Neural progenitor cell (in vitro differentiated cells): ENCODE measurements around the gene C21orf91. TPM values are rescaled to one million over a fixed set of nuclear protein-coding genes. Genes with fewer than 3 reads are reported as not detected.

ENCODE experiments used
- DNase-seq: peaks from one replicate; pipeline ENCODE4 v3.0.0-alpha.2; 2016; ENCODE audit warnings: low spot score
- H2AFZ ChIP-seq: fragments of 200-600 bp; sonication (generic); replicated peaks from 2 replicates; pipeline ENCODE4 v1.6.1; 2016; ENCODE audit warnings: antibody characterized with exemption
- H3F3A ChIP-seq: fragments of 200-600 bp; sonication (generic); 2 replicates; pipeline ENCODE4 v1.6.1; 2016; ENCODE audit warnings: antibody characterized with exemption, low read depth
- H3K27ac ChIP-seq: fragments of 200-600 bp; sonication (generic); 2 replicates; pipeline ENCODE4 v1.5.1; 2016; ENCODE audit warnings: mild to moderate bottlenecking
- H3K27me3 ChIP-seq: fragments of 200-600 bp; sonication (generic); 2 replicates; pipeline ENCODE4 v1.6.1; 2016; ENCODE audit warnings: mild to moderate bottlenecking, moderate library complexity
- H3K36me3 ChIP-seq: fragments of 200-600 bp; sonication (generic); 2 replicates; pipeline ENCODE4 v1.5.1; 2016
- H3K4me1 ChIP-seq: fragments of 200-600 bp; sonication (generic); 2 replicates; pipeline ENCODE4 v1.6.1; 2016; ENCODE audit warnings: mixed run types
- H3K4me2 ChIP-seq: fragments of 200-600 bp; sonication (generic); 2 replicates; pipeline ENCODE4 v1.6.1; 2016
- H3K4me3 ChIP-seq: fragments of 200-600 bp; sonication (generic); 2 replicates; pipeline ENCODE4 v1.5.1; 2016
- H3K79me2 ChIP-seq: fragments of 200-600 bp; sonication (generic); 2 replicates; pipeline ENCODE4 v1.6.1; 2016; ENCODE audit warnings: low read depth
- H3K9ac ChIP-seq: fragments of 200-600 bp; sonication (generic); 2 replicates; pipeline ENCODE4 v1.6.1; 2016
- H3K9me3 ChIP-seq: fragments of 200-600 bp; sonication (generic); 2 replicates; pipeline ENCODE4 v1.5.1; 2016; ENCODE audit warnings: low read depth
- H4K20me1 ChIP-seq: fragments of 200-600 bp; sonication (generic); 2 replicates; pipeline ENCODE4 v1.6.1; 2016; ENCODE audit warnings: low read depth
- H3K27ac Mint-ChIP-seq: 3 replicates; pipeline ENCODE4 v1.8.0; 2021; ENCODE audit warnings: mixed read lengths
- H3K27me3 Mint-ChIP-seq: 2 replicates; pipeline ENCODE4 v1.8.0; 2022; ENCODE audit warnings: low read depth, mild to moderate bottlenecking, inconsistent platforms, moderate library complexity, mixed read lengths; ENCODE audit not compliant: insufficient read depth
- H3K36me3 Mint-ChIP-seq: 3 replicates; pipeline ENCODE4 v1.8.0; 2021; ENCODE audit warnings: mixed read lengths
- H3K4me1 Mint-ChIP-seq: 3 replicates; pipeline ENCODE4 v1.8.0; 2021; ENCODE audit warnings: mixed read lengths
- H3K4me3 Mint-ChIP-seq: 3 replicates; pipeline ENCODE4 v1.8.0; 2021; ENCODE audit warnings: mild to moderate bottlenecking, moderate library complexity, mixed read lengths
- H3K9me3 Mint-ChIP-seq: 3 replicates; pipeline ENCODE4 v1.8.0; 2020; ENCODE audit warnings: mixed read lengths
- CTCF ChIP-seq: fragments of 200-600 bp; sonication (generic); IDR thresholded peaks from 2 replicates; pipeline ENCODE4 v1.5.1; 2017; ENCODE audit warnings: antibody characterized with exemption, mild to moderate bottlenecking
- EZH2 ChIP-seq: fragments of 200-600 bp; sonication (generic); IDR thresholded peaks from 2 replicates; pipeline ENCODE4 v1.6.1; 2017; ENCODE audit warnings: antibody characterized with exemption, mild to moderate bottlenecking, moderate library complexity
- EZH2phosphoT487 ChIP-seq: fragments of 200-600 bp; sonication (generic); IDR thresholded peaks from 2 replicates; pipeline ENCODE4 v1.6.1; 2017; ENCODE audit warnings: antibody characterized with exemption
- total RNA-seq: library from RNA; depleted of rRNA; stranded (reverse); fragments of >200 nt; gene quantifications from 2 replicates; pipeline ENCODE4 v1.2.3, GENCODE V29; 2015; ENCODE audit warnings: low replicate concordance

C21orf91 gene
- total RNA-seq, 1 donor from 2014 or later = 59.9 TPM

GRCh38 chr21:17813353-17813752 is 5.8 kb downstream of the C21orf91 start:
- peaks cover 10% of the 10 kb centered on the region for H3K9me3 ChIP-seq
- peaks cover 28% of the 10 kb centered on the region for H3K9me3 Mint-ChIP-seq
- H3K36me3 Mint-ChIP-seq = peaks cover 62% of the 10 kb centered on the region

GRCh38 chr21:17805966-17806365 is 13.2 kb downstream of the C21orf91 start:
- Histone ChIP-seq H3K9ac (no peak overlapping the region), H3K4me1 (no peaks in the 10 kb centered on the region), H3K27me3 (no peaks in the 10 kb centered on the region), H4K20me1 (no peaks in the 10 kb centered on the region), H3K27ac (no peak overlapping the region), H3F3A (no peaks in the 10 kb centered on the region), H3K79me2 (peaks cover 35% of the 10 kb centered on the region), H3K36me3 (peaks cover 46% of the 10 kb centered on the region), H2AFZ (no peak overlapping the region), H3K4me3 (no peak overlapping the region), H3K9me3 (peaks cover 14% of the 10 kb centered on the region), H3K4me2 (no peak overlapping the region)
- Mint-ChIP-seq H3K27me3 (peaks cover 2% of the 10 kb centered on the region), H3K4me3 (no peak overlapping the region), H3K4me1 (peaks cover 4% of the 10 kb centered on the region), H3K27ac (no peak overlapping the region), H3K36me3 (peaks cover 69% of the 10 kb centered on the region), H3K9me3 (peaks cover 41% of the 10 kb centered on the region)
- TF ChIP-seq EZH2phosphoT487 (no peak), CTCF (no peak), EZH2 (no peak)
- DNase-seq = no peak

More at GRCh38 chr21:17813353-17813752, 5.8 kb downstream of the C21orf91 start:
- Histone ChIP-seq H3K27me3 (no peaks in the 10 kb centered on the region), H3K27ac (no peak overlapping the region), H3K9ac (no peak overlapping the region), H3K4me1 (peaks cover 19% of the 10 kb centered on the region), H3K4me2 (no peak overlapping the region), H3K79me2 (peaks cover 71% of the 10 kb centered on the region), H3K4me3 (no peak overlapping the region), H3K36me3 (peaks cover 71% of the 10 kb centered on the region), H4K20me1 (peaks cover 10% of the 10 kb centered on the region), H2AFZ (no peak overlapping the region), H3F3A (peaks cover 3% of the 10 kb centered on the region)
- TF ChIP-seq CTCF = no peak
- no peak for TF ChIP-seq EZH2phosphoT487
- TF ChIP-seq EZH2 = no peak
- DNase-seq = no peak
- Mint-ChIP-seq H3K27me3 (no peaks in the 10 kb centered on the region), H3K4me3 (no peak overlapping the region), H3K4me1 (peaks cover 11% of the 10 kb centered on the region), H3K27ac (no peak overlapping the region)

GRCh38 chr21:17803536-17803935 is 15.6 kb downstream of the C21orf91 start:
- no peak overlapping the region for H3K4me3 ChIP-seq
- TF ChIP-seq CTCF (no peak), EZH2phosphoT487 (no peak), EZH2 (no peak)
- no peaks in the 10 kb centered on the region for H3F3A ChIP-seq
- Mint-ChIP-seq H3K27ac (no peak overlapping the region), H3K27me3 (peaks cover 2% of the 10 kb centered on the region), H3K36me3 (peaks cover 55% of the 10 kb centered on the region), H3K4me3 (no peak overlapping the region), H3K4me1 (peaks cover 4% of the 10 kb centered on the region), H3K9me3 (peaks cover 25% of the 10 kb centered on the region)
- DNase-seq = no peak
- H3K79me2 ChIP-seq = peaks cover 56% of the 10 kb centered on the region
- no peak overlapping the region for H2AFZ ChIP-seq
- peaks cover 5% of the 10 kb centered on the region for H3K9me3 ChIP-seq
- H3K4me1 ChIP-seq = no peaks in the 10 kb centered on the region
- H4K20me1 ChIP-seq = no peaks in the 10 kb centered on the region
- H3K4me2 ChIP-seq = no peak overlapping the region
- H3K27ac ChIP-seq = no peak overlapping the region
- H3K9ac ChIP-seq = no peak overlapping the region
- peaks cover 21% of the 10 kb centered on the region for H3K36me3 ChIP-seq
- no peaks in the 10 kb centered on the region for H3K27me3 ChIP-seq
